ENCODE data around the gene PRAMEF12.
"Not testable (repeated sequence)": the region's sequence is repeated elsewhere in the genome, so short reads cannot be mapped to it uniquely, and the experiment has no call there.

DNA sequence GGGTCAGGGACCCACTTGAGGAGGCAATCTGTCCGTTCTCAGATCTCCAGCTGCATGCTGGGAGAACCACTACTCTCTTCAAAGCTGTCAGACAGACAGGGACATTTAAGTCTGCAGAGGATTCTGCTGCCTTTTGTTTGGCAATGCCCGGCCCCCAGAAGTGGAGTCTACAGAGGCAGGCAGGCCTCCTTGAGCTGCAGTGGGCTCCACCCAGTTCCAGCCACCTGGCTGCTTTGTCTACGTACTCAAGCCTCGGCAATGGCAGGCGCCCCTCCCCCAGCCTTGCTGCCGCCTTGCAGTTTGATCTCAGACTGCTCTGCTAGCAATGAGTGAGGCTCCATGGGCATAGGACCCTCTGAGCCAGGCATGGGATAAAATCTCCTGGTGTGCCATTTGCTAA is 45.5 kb downstream of the PRAMEF12 start:
- TF ChIP-seq, protein P1, sequence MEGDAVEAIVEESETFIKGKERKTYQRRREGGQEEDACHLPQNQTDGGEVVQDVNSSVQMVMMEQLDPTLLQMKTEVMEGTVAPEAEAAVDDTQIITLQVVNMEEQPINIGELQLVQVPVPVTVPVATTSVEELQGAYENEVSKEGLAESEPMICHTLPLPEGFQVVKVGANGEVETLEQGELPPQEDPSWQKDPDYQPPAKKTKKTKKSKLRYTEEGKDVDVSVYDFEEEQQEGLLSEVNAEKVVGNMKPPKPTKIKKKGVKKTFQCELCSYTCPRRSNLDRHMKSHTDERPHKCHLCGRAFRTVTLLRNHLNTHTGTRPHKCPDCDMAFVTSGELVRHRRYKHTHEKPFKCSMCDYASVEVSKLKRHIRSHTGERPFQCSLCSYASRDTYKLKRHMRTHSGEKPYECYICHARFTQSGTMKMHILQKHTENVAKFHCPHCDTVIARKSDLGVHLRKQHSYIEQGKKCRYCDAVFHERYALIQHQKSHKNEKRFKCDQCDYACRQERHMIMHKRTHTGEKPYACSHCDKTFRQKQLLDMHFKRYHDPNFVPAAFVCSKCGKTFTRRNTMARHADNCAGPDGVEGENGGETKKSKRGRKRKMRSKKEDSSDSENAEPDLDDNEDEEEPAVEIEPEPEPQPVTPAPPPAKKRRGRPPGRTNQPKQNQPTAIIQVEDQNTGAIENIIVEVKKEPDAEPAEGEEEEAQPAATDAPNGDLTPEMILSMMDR (IDR thresholded peaks at IDR 0.05) = not testable (repeated sequence)
- TF ChIP-seq POLR2A (IDR thresholded peaks at IDR 0.05) = not testable (repeated sequence)

Data from esophagus squamous epithelium (tissue), 4 donors.